GM19023 (cell line): ENCODE data around the gene RNF6.

Experiments used
- ATAC-seq: cut with Tn5 transposase; IDR thresholded peaks from one replicate; pipeline ENCODE4 v1.9.1; 2021; ENCODE audit warnings: mild to moderate bottlenecking, moderate library complexity; ENCODE audit not compliant: unreplicated experiment

RNF6 gene

DNA sequence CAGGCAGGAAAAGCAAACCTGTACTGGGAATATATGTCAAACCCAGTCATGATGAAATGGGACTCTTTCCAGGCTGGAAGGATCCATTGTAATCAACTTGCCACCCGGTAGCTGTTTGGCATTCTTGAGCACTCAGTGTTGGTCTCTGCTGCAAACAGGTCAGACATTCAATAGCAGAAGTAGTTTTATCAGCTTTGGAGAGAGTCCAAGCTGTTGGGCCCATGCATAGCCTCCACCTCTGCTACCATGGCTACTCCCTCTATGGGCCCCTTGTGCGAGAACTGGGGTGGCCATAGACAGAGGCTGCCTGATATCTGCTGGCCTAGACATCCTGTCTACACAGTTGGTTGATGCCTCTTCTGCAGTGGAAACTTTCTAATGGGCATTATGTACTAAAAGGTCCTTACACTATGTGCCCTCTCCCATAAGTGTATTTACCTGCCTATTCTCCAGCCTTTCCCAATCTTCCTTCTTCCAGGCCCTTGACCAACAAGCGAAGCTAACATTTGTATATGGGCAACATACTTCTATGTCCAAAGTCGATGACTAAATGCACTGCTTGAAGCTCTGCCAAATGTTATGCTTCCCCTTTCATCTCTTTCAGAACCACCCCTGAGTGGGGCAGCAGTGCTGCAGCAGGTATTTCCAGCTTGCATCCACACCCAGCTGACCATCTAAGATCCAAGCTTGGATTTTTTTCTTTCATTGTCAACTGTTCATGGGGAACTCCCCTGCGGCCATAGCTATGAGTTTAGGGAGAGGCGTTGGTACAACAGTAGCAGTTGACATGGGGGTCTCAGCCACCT lies 5.3 kb upstream of the RNF6 start:
- no peak for ATAC-seq

- ATAC-seq: no peak
Measured at GRCh38 chr13:26225896-26226617, 3.9 kb upstream of the RNF6 start.

- peak; percentile 44 for ATAC-seq
Measured at GRCh38 chr13:26222520-26223046, 469 bp upstream of the RNF6 start.

DNA sequence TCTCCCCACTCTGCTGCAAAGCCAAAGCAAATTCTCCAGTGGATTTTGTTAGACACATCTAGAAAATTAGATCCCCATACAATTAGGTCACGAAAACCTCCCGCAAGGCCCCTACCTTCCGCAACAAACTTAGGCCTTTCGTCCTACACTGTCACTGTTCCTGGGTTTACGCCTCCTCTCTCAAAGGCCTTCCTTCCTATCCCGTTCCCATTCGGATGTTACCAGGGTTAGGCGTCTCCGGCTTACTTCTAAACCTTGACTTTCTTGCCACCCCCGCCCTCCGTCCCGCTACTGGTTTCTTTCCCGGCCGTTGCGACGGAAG lies 754 bp downstream of the RNF6 start:
- peak; percentile 30 for ATAC-seq

DNA sequence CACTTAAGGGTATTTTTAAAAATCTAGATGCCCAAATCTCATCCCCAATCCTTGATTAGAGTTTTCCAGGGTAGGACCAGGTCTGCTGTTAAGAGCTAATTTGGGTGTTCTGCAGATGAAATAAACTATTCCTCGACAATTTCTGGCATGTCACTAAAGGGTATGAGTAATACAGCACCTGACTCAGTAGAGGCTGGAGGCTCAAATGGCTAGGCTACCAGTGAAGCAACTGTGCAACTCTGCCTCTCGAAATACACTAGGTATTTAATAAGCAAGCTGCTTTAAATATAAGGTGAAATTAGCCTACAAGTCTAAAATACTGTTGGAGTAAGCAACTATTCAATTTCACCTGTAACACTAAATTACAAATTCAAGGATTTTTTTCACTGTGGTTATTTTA lies 1.5 kb downstream of the RNF6 start:
- ATAC-seq: no peak

DNA sequence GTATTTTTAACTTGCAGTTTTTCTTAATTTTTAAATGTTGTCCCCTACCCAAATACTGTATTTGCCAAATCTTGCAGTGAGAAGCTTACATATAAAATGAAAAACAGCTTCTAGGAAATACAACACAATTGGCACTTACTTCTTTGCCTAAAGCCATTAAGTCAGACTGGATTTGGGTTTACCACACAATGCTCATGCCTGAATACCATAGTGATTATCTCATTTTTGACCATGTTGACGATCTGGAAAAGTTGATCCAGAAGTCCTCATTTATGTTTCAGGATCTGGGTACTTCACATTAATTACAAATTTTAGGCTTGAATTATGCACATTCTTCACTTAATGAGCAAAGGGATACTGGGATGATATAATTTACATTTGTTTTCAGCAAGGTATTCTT lies 2.4 kb downstream of the RNF6 start:
- no peak for ATAC-seq

DNA sequence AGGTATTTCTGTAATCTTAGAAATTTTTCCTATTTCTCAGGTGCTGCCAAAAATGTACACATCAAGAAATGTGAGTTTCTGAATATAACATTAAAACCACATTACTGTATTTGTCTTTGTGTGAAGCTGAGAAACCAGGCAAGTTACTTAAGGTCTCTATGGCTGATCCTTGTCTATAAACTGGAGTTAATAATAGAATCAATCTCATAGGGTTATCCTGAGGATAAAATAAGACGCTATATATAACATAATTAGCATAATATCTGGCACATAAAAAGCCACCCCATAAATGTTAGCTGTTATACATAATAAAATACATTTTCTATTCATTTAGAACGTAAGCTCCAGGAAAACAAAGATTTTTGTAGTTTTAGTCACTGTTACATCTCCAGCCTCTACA lies 6.1 kb downstream of the RNF6 start:
- ATAC-seq: no peak

- ATAC-seq: no peak
Measured at GRCh38 chr13:26213982-26214381, 8.1 kb downstream of the RNF6 start.

- ATAC-seq: no peak
Measured at GRCh38 chr13:26213345-26213744, 8.8 kb downstream of the RNF6 start.

- no peak for ATAC-seq
Measured at GRCh38 chr13:26208287-26208686, 13.8 kb downstream of the RNF6 start.

DNA sequence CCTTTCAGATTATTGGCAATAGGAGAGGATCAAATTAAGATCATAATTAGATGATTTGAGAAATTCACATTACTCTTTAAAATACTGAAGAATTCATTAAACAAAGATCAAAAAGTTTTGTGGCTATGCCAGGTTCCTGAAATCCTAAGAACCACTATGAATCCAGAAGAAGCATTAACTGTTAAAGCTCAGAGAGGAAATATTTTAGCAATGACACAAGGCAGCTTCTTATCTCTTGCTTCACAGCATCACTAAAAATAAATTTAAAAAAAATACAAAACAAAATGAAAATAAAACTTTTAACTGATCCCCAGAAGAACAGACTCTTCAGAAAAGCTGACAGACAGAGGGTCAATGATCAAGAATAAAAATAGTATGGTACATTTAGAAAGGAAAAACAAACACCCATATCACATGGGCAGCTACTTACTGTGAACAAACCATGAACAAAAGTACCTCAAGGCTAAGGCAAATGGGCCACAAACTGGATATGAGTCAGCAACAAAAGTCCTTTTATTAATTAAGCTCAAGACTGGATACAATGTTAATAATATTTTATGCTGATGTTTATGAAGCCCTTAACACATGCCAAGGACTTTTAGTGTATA lies 19.6 kb downstream of the RNF6 start:
- no peak for ATAC-seq

- no peak for ATAC-seq
Measured at GRCh38 chr13:26200811-26201210, 21.3 kb downstream of the RNF6 start.

DNA sequence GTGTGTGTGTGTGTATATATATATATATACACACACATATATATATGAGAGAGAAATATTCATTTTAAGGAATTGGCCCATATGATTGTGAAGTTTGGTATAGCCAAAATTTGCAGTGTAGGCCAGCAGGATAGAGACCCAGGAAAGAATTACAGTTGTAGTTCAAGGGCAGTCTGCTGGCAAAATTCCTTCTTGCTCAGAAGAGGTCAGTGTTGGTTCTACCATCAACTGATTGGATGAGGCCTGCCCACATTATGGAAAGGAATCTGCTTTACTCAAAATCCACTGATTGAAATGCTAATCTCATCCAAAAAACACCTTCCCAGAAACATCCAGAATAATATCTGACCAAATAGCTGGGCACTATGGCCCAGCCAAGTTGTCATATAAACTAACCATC lies 24.0 kb downstream of the RNF6 start:
- ATAC-seq: no peak

DNA sequence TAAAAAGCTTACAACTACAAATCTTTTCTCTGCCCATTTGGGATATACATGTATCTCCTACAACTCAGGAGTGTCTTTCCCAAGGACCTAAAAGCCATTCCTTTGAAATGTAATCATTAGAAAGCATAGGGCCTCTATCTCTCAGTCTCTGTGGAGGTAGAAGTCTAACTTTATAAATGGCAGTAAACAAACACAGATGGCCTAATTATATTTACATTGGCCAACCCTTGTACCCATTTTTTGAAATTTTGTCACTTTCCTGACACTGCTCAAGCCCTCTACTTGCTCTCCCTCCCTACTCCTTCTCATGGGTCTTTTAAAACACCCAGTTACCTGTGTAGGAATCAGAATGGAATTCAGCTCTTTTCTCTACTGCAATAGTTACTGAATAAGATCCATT lies 24.8 kb downstream of the RNF6 start:
- ATAC-seq: no peak

GRCh38 chr13:26186995-26187394 lies 35.1 kb downstream of the RNF6 start:
- no peak for ATAC-seq

- peak; percentile 86 for ATAC-seq
Measured at GRCh38 chr13:26186118-26186870, 35.8 kb downstream of the RNF6 start.

DNA sequence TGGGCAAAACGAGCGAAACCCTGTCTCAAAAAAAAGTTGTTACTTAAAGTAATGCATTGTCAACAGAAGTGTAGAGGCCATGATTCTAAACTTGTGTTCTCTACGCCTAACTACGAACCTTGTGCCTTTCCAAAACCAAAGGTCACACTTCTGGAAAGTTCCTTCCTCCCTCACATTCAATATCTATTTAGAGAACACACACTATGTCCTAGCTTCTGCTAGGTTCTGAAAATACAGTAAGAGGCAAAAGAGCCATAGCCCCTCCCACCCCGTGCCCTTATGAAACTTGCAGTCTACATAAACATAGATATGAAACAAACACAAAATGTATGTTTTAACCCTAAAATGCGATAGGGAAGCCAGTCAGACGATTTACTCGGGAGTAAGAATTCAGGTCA lies 36.4 kb downstream of the RNF6 start:
- peak; percentile 3 for ATAC-seq

- peak; percentile 33 for ATAC-seq
Measured at GRCh38 chr13:26184791-26185250, 37.3 kb downstream of the RNF6 start.

GRCh38 chr13:26183416-26183815 lies 38.7 kb downstream of the RNF6 start:
- ATAC-seq: no peak

DNA sequence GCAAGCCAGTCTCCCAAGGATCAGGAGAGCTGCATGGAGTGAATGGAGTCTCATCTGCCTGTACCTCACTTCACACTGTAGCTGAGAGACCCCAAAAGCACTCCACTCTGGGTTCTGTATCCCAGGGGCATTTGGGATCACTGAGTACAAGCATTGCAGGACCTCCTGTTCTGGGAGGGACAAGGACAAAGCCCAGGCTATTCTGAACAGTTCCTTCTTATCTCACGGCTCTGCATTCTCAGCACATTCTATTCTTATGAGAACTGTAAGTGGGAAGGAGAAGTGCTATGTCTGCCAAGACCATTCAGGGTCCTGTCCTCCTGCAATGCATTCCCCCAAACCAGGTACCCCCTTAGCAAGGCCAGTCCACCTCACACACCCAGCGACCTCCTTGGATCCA lies 42.8 kb downstream of the RNF6 start:
- no peak for ATAC-seq

- no peak for ATAC-seq
Measured at GRCh38 chr13:26168835-26169234, 53.3 kb downstream of the RNF6 start.
